ENCODE results near the gene BSDC1.
"Not testable (repeated sequence)": the region's sequence is repeated elsewhere in the genome, so short reads cannot be mapped to it uniquely, and the experiment has no call there.

The BSDC1 gene

GRCh38 chr1:32357614-32358013 lies 36.6 kb downstream of the BSDC1 start:
- DNase-seq (ENCODE audit: low read depth): no peak

- no peak for DNase-seq (ENCODE audit: low read depth)
Measured at GRCh38 chr1:32356478-32356877, 37.8 kb downstream of the BSDC1 start.

- not testable (repeated sequence) for DNase-seq (ENCODE audit: low read depth)
Measured at GRCh38 chr1:32355778-32356177, 38.5 kb downstream of the BSDC1 start.

GRCh38 chr1:32353886-32354570 lies 40.2 kb downstream of the BSDC1 start:
- no peak for DNase-seq (ENCODE audit: low read depth)

- DNase-seq (ENCODE audit: low read depth): no peak
Measured at GRCh38 chr1:32353431-32353830, 40.8 kb downstream of the BSDC1 start.

GRCh38 chr1:32352831-32353383 lies 41.3 kb downstream of the BSDC1 start:
- DNase-seq (ENCODE audit: low read depth): no peak

- DNase-seq (ENCODE audit: low read depth): no peak
Measured at GRCh38 chr1:32352239-32352745, 41.9 kb downstream of the BSDC1 start.

GRCh38 chr1:32351399-32352238 lies 42.6 kb downstream of the BSDC1 start:
- peak; percentile 90 for DNase-seq (ENCODE audit: low read depth)

- no peak for DNase-seq (ENCODE audit: low read depth)
Measured at GRCh38 chr1:32350785-32351398, 43.3 kb downstream of the BSDC1 start.

GRCh38 chr1:32349211-32349708 lies 45.0 kb downstream of the BSDC1 start:
- no peak for DNase-seq (ENCODE audit: low read depth)

GRCh38 chr1:32346532-32347157 lies 47.6 kb downstream of the BSDC1 start:
- no peak for DNase-seq (ENCODE audit: low read depth)

GRCh38 chr1:32345289-32345827 lies 48.9 kb downstream of the BSDC1 start:
- DNase-seq (ENCODE audit: low read depth): no peak

- DNase-seq (ENCODE audit: low read depth): no peak
Measured at GRCh38 chr1:32342704-32343103, 51.5 kb downstream of the BSDC1 start.

- no peak for DNase-seq (ENCODE audit: low read depth)
Measured at GRCh38 chr1:32341971-32342370, 52.3 kb downstream of the BSDC1 start.

- DNase-seq (ENCODE audit: low read depth): no peak
Measured at GRCh38 chr1:32341186-32341757, 53.0 kb downstream of the BSDC1 start.

GRCh38 chr1:32339363-32339978 lies 54.8 kb downstream of the BSDC1 start:
- no peak for DNase-seq (ENCODE audit: low read depth)

- DNase-seq (ENCODE audit: low read depth): no peak
Measured at GRCh38 chr1:32338637-32339145, 55.5 kb downstream of the BSDC1 start.

GRCh38 chr1:32337855-32338636 lies 56.2 kb downstream of the BSDC1 start:
- DNase-seq (ENCODE audit: low read depth): no peak

GRCh38 chr1:32336963-32337675 lies 57.1 kb downstream of the BSDC1 start:
- DNase-seq (ENCODE audit: low read depth): peak; percentile 49
